GM12878 (cell line): ENCODE data around the gene PROB1. TPM values are rescaled to one million over a fixed set of nuclear protein-coding genes. Genes with fewer than 3 reads are reported as not detected.

Experiments
- ATAC-seq: fragments of 200-7000 bp; cut with Tn5 transposase; 3 replicates; pipeline ENCODE4 v1.9.1; 2020; ENCODE audit warnings: mild to moderate bottlenecking, moderate library complexity
- BruUV-seq: library from RNA; stranded (reverse); fragments of 400-500 nt; replicated peaks from 2 replicates; lab custom pipeline; 2021; lab: Mats Ljungman, UMichigan
- CTCF ChIA-PET: fragments of 300-600 bp; sonication (Branson Sonifier 250); formaldehyde crosslinking; extraction: SDS; loops from one replicate; lab custom pipeline; 2021; ENCODE audit warnings: inconsistent platforms; lab: Yijun Ruan, JAX
- POLR2A ChIA-PET: fragments of 350-600 bp; formaldehyde crosslinking; extraction: SDS; loops from one replicate; lab custom pipeline; 2021; ENCODE audit warnings: inconsistent platforms; lab: Charles Lee
- RAD21 ChIA-PET: fragments of 300-600 bp; sonication (Branson Sonifier 250); formaldehyde crosslinking; loops from one replicate; lab custom pipeline; 2023; ENCODE audit warnings: antibody characterized with exemption; ENCODE audit not compliant: unreplicated experiment; lab: Charles Lee
- SMC1A ChIA-PET: fragments of 300-600 bp; sonication (Branson Sonifier 250); formaldehyde crosslinking; loops from one replicate; lab custom pipeline; 2023; ENCODE audit not compliant: unreplicated experiment, uncharacterized antibody; lab: Charles Lee
- DNase-seq: peaks from one replicate; pipeline ENCODE4 v3.0.0-alpha.2; 2011; ENCODE audit warnings: low read depth, low spot score
- FAIRE-seq: peaks from 3 replicates; lab custom pipeline; 2011; peaks lifted over from hg19 to GRCh38; lab: Jason Lieb, UNC
- H2AFZ ChIP-seq: 2 replicates; pipeline ENCODE4 v1.6.0; 2011; ENCODE audit warnings: low read depth, low read length, control low read depth; ENCODE audit not compliant: control insufficient read depth
- H3K27ac ChIP-seq: 2 replicates; pipeline ENCODE4 v1.5.1; 2011; ENCODE audit warnings: control low read depth; ENCODE audit not compliant: control insufficient read depth, insufficient read depth
- H3K27me3 ChIP-seq, 2 experiments: replicated peaks in 1 of 2; 2 replicates each; pipeline versions ENCODE4 v1.6.0 to v1.6.1; 2011; ENCODE audit warnings: low read length in 1 of 2; ENCODE audit not compliant: control insufficient read depth in 2 of 2, insufficient read depth in 2 of 2
- H3K36me3 ChIP-seq, 2 experiments: 2 replicates each; pipeline ENCODE4 v1.5.1; 2011; ENCODE audit warnings: low read length in 1 of 2; ENCODE audit not compliant: control insufficient read depth in 2 of 2, insufficient read depth in 2 of 2
- H3K4me1 ChIP-seq: 2 replicates; pipeline ENCODE4 v1.6.1; 2011; ENCODE audit warnings: mild to moderate bottlenecking, low read length, moderate library complexity, mixed read lengths; ENCODE audit not compliant: control insufficient read depth, insufficient read depth
- H3K4me2 ChIP-seq: 2 replicates; pipeline ENCODE4 v1.6.0; 2011; ENCODE audit warnings: control low read depth; ENCODE audit not compliant: control insufficient read depth, insufficient read depth
- H3K4me3 ChIP-seq: fragments of 200-600 bp; sonication (generic); 2 replicates; pipeline ENCODE4 v1.5.1; 2016
- H3K79me2 ChIP-seq: 2 replicates; pipeline ENCODE4 v1.6.0; 2011; ENCODE audit warnings: low read length; ENCODE audit not compliant: control insufficient read depth, insufficient read depth
- H3K9ac ChIP-seq: 2 replicates; pipeline ENCODE4 v1.8.0; 2011; ENCODE audit warnings: low read length, control low read depth, mixed read lengths; ENCODE audit not compliant: control insufficient read depth, insufficient read depth
- H3K9me3 ChIP-seq: replicated peaks from 3 replicates; pipeline ENCODE4 v1.5.1; 2011; ENCODE audit warnings: mild to moderate bottlenecking, low read length; ENCODE audit not compliant: control insufficient read depth, insufficient read depth
- H4K20me1 ChIP-seq: 2 replicates; pipeline ENCODE4 v1.6.0; 2011; ENCODE audit not compliant: control insufficient read depth, insufficient read depth
- BACH1 ChIP-seq: fragments of 450-650 bp; IDR thresholded peaks from 2 replicates; pipeline ENCODE4 v1.6.1; 2017; ENCODE audit warnings: mild to moderate bottlenecking, borderline replicate concordance
- EED ChIP-seq: sonication (generic); IDR thresholded peaks from 2 replicates; pipeline ENCODE4 v1.6.1; 2016; ENCODE audit warnings: antibody characterized with exemption, low read depth
- FOS ChIP-seq: IDR thresholded peaks from 3 replicates; pipeline ENCODE4 v1.6.1; 2011; ENCODE audit warnings: borderline replicate concordance; ENCODE audit not compliant: insufficient read length; ENCODE audit errors: extremely low read depth
- PRDM15 ChIP-seq: fragments of 450-650 bp; formaldehyde crosslinking; IDR thresholded peaks from 2 replicates; pipeline ENCODE4 v1.4.0; 2020; ENCODE audit warnings: mild to moderate bottlenecking, moderate library complexity
- TARDBP ChIP-seq: IDR thresholded peaks from 2 replicates; pipeline ENCODE4 v1.6.1; 2016; ENCODE audit warnings: borderline replicate concordance
- ZNF274 ChIP-seq: IDR thresholded peaks from one replicate; pipeline ENCODE4 v1.8.0; 2011; ENCODE audit not compliant: insufficient read length, insufficient read depth
- WGBS: methylation state at CpG from one replicate; pipeline ENCODE4 v1.1.6; 2016; ENCODE audit warnings: low lambda C conversion rate; ENCODE audit not compliant: insufficient replicate concordance, insufficient coverage; ENCODE audit errors: missing lambda C conversion rate; 5-methylcytosine and 5-hydroxymethylcytosine counted together
- in situ Hi-C: fragments of 300-500 bp; cut with MboI; formaldehyde crosslinking; loops from 9 replicates; pipeline ENCODE4 v1.14.3; 2018; ENCODE audit warnings: mixed read lengths
- intact Hi-C: fragments of 100-400 bp; cut with micrococcal nuclease; formaldehyde crosslinking; loops from one replicate; pipeline ENCODE4 v1.14.2; 2022; ENCODE audit not compliant: unreplicated experiment
- polyA plus RNA-seq, 11 experiments: library from polyadenylated mRNA; depleted of rRNA in 4 of 11; unstranded in 6 of 11; stranded (reverse) in 5 of 11; fragments of >200 nt; fragmentation: Nextera tagmentation in 4 of 11; fragmentation: Illumina TruSeq in 1 of 11; extraction: Ambion mirVana in 4 of 11; extraction: Trizol in 1 of 11; gene quantifications; 1 replicate in 1 of 11; 2 replicates in 10 of 11; pipeline versions ENCODE4 v1.2.1 to v1.2.3, GENCODE V29; 2011 to 2016; ENCODE audit warnings: inconsistent platforms in 2 of 11, missing spikeins in 2 of 11, low read depth in 1 of 11
- total RNA-seq, 4 experiments: library from RNA; depleted of rRNA in 3 of 4; stranded (reverse); fragments of >200 nt in 3 of 4; fragmentation: Illumina TruSeq in 1 of 4; extraction: Trizol in 1 of 4; gene quantifications; 2 replicates each; pipeline versions ENCODE4 v1.2.1 to v1.2.3, GENCODE V29; 2013 to 2021
- TF ChIP-seq, protein P1 (sequence below): IDR thresholded peaks from 2 replicates; pipeline ENCODE4 v1.6.1; 2012; ENCODE audit warnings: improper control_type of control experiment, low read depth, low read length; ENCODE audit not compliant: insufficient replicate concordance
- TF ChIP-seq, protein P2 (sequence below): fragments of 450-650 bp; IDR thresholded peaks from 2 replicates; pipeline ENCODE4 v1.6.1; 2017; ENCODE audit warnings: borderline replicate concordance
- TF ChIP-seq, protein P3 (sequence below): fragments of 450-650 bp; formaldehyde crosslinking; IDR thresholded peaks from 2 replicates; pipeline ENCODE4 v1.4.0; 2022; ENCODE audit warnings: mild to moderate bottlenecking, moderate library complexity

PROB1 gene
- total and polyA plus RNA-seq, 10 of the 15 experiments (the other 5 are each of a cell fraction or from before 2014, with no cell fraction given) = 0.14 to 8.1 (median 2.9) TPM

GRCh38 chr5:139430015-139430414 lies 35.1 kb upstream of the PROB1 start:
- in situ Hi-C loops = no loop called here
- BruUV-seq = no TSS peak
- H3K4me1 ChIP-seq = no peaks in the 10 kb centered on the region
- H3K27me3 ChIP-seq = no peaks in the 10 kb centered on the region
- no peak for ATAC-seq
- POLR2A ChIA-PET = interaction anchor here (0.6 to 0.9 kb wide), 2 partner anchors 12 to 350 kb away, joined by 3 to 4 read pairs; no protein-coding TSS in a partner anchor
- no peak overlapping the region for H3K4me2 ChIP-seq
- FAIRE-seq = no peak
- WGBS = 64% methylated on average over 2 of the region's 2 CpGs
- no peak overlapping the region for H3K27ac ChIP-seq
- no peaks in the 10 kb centered on the region for H3K9me3 ChIP-seq
- H3K36me3 ChIP-seq = no peaks in the 10 kb centered on the region; a peak in 1 of 4 replicates
- RAD21 ChIA-PET = interaction anchor here (1.6 kb wide), 1 partner anchor 82 kb away, joined by 6 read pairs; no protein-coding TSS in a partner anchor
- no peak for DNase-seq
- H3K4me3 ChIP-seq = no peak overlapping the region
- H3K9ac ChIP-seq = no peak overlapping the region
- no peaks in the 10 kb centered on the region for H3K79me2 ChIP-seq
- SMC1A ChIA-PET = interaction anchor here (0.6 to 2.6 kb wide), 9 partner anchors 7 to 143 kb away, joined by 3 to 17 read pairs (median 3); partner anchors contain the start of gene DNAJC18
- CTCF ChIA-PET = interaction anchor here (1.1 to 1.6 kb wide), 7 partner anchors 9 to 87 kb away, joined by 3 to 7 read pairs (median 4); partner anchors contain the start of gene SPATA24
- H4K20me1 ChIP-seq = no peaks in the 10 kb centered on the region
- intact Hi-C loops = no loop called here
- no peak overlapping the region for H2AFZ ChIP-seq
- TF ChIP-seq, protein P1, sequence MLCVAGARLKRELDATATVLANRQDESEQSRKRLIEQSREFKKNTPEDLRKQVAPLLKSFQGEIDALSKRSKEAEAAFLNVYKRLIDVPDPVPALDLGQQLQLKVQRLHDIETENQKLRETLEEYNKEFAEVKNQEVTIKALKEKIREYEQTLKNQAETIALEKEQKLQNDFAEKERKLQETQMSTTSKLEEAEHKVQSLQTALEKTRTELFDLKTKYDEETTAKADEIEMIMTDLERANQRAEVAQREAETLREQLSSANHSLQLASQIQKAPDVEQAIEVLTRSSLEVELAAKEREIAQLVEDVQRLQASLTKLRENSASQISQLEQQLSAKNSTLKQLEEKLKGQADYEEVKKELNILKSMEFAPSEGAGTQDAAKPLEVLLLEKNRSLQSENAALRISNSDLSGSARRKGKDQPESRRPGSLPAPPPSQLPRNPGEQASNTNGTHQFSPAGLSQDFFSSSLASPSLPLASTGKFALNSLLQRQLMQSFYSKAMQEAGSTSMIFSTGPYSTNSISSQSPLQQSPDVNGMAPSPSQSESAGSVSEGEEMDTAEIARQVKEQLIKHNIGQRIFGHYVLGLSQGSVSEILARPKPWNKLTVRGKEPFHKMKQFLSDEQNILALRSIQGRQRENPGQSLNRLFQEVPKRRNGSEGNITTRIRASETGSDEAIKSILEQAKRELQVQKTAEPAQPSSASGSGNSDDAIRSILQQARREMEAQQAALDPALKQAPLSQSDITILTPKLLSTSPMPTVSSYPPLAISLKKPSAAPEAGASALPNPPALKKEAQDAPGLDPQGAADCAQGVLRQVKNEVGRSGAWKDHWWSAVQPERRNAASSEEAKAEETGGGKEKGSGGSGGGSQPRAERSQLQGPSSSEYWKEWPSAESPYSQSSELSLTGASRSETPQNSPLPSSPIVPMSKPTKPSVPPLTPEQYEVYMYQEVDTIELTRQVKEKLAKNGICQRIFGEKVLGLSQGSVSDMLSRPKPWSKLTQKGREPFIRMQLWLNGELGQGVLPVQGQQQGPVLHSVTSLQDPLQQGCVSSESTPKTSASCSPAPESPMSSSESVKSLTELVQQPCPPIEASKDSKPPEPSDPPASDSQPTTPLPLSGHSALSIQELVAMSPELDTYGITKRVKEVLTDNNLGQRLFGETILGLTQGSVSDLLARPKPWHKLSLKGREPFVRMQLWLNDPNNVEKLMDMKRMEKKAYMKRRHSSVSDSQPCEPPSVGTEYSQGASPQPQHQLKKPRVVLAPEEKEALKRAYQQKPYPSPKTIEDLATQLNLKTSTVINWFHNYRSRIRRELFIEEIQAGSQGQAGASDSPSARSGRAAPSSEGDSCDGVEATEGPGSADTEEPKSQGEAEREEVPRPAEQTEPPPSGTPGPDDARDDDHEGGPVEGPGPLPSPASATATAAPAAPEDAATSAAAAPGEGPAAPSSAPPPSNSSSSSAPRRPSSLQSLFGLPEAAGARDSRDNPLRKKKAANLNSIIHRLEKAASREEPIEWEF = no peak
- TF ChIP-seq TARDBP (no peak), EED (no peak), ZNF274 (no peak), PRDM15 (CRISPR knock-in tag) (no peak), FOS (no peak), BACH1 (no peak)
- TF ChIP-seq, protein P2, sequence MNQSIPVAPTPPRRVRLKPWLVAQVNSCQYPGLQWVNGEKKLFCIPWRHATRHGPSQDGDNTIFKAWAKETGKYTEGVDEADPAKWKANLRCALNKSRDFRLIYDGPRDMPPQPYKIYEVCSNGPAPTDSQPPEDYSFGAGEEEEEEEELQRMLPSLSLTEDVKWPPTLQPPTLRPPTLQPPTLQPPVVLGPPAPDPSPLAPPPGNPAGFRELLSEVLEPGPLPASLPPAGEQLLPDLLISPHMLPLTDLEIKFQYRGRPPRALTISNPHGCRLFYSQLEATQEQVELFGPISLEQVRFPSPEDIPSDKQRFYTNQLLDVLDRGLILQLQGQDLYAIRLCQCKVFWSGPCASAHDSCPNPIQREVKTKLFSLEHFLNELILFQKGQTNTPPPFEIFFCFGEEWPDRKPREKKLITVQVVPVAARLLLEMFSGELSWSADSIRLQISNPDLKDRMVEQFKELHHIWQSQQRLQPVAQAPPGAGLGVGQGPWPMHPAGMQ = no peak
- TF ChIP-seq, protein P3, sequence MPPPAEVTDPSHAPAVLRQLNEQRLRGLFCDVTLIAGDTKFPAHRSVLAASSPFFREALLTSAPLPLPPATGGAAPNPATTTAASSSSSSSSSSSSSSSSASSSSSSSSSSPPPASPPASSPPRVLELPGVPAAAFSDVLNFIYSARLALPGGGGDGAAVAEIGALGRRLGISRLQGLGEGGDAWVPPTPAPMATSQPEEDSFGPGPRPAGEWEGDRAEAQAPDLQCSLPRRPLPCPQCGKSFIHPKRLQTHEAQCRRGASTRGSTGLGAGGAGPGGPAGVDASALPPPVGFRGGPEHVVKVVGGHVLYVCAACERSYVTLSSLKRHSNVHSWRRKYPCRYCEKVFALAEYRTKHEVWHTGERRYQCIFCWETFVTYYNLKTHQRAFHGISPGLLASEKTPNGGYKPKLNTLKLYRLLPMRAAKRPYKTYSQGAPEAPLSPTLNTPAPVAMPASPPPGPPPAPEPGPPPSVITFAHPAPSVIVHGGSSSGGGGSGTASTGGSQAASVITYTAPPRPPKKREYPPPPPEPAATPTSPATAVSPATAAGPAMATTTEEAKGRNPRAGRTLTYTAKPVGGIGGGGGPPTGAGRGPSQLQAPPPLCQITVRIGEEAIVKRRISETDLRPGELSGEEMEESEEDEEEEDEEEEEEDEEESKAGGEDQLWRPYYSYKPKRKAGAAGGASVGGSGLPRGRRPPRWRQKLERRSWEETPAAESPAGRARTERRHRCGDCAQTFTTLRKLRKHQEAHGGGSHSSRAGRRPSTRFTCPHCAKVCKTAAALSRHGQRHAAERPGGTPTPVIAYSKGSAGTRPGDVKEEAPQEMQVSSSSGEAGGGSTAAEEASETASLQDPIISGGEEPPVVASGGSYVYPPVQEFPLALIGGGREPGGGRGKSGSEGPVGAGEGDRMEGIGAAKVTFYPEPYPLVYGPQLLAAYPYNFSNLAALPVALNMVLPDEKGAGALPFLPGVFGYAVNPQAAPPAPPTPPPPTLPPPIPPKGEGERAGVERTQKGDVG = no peak
